H9 (cell line): ENCODE results near the gene RAD21L1. TPM values are rescaled to one million over a fixed set of nuclear protein-coding genes. Genes with fewer than 3 reads are reported as not detected.

ENCODE experiments used
- DNase-seq: peaks from one replicate; pipeline ENCODE4 v3.0.0-alpha.2; 2017
- H2AFZ ChIP-seq: one replicate; pipeline ENCODE4 v1.6.1; 2013; ENCODE audit warnings: mild to moderate bottlenecking, low read length, control low read depth, moderate library complexity
- H2AK5ac ChIP-seq: 2 replicates; pipeline ENCODE4 v1.6.1; 2013; ENCODE audit warnings: low read length, control low read depth, mixed read lengths; ENCODE audit not compliant: insufficient read length
- H2BK120ac ChIP-seq: one replicate; pipeline ENCODE4 v1.6.1; 2013; ENCODE audit warnings: low read depth, mild to moderate bottlenecking, low read length, control low read depth, inconsistent platforms; ENCODE audit not compliant: poor library complexity, severe bottlenecking
- H2BK12ac ChIP-seq: 2 replicates; pipeline ENCODE4 v1.6.1; 2013; ENCODE audit warnings: low read length, control low read depth, mixed read lengths, low read depth; ENCODE audit not compliant: insufficient read length
- H2BK15ac ChIP-seq: 2 replicates; pipeline ENCODE4 v1.6.1; 2013; ENCODE audit warnings: low read depth, low read length, control low read depth
- H2BK20ac ChIP-seq: one replicate; pipeline ENCODE4 v1.6.1; 2013; ENCODE audit warnings: low read depth, mild to moderate bottlenecking, low read length, control low read depth, inconsistent platforms; ENCODE audit not compliant: poor library complexity, severe bottlenecking
- H2BK5ac ChIP-seq: 2 replicates; pipeline ENCODE4 v1.6.1; 2013; ENCODE audit warnings: low read length, control low read depth, mixed read lengths; ENCODE audit not compliant: insufficient read length
- H3K14ac ChIP-seq: 2 replicates; pipeline ENCODE4 v1.6.1; 2013; ENCODE audit warnings: low read length, control low read depth; ENCODE audit not compliant: insufficient read depth
- H3K18ac ChIP-seq: 2 replicates; pipeline ENCODE4 v1.6.1; 2013; ENCODE audit warnings: low read depth, mild to moderate bottlenecking, mixed read lengths, low read length, control low read depth; ENCODE audit not compliant: insufficient read length
- H3K23ac ChIP-seq: 2 replicates; pipeline ENCODE4 v1.6.1; 2013; ENCODE audit warnings: low read length, control low read depth, mixed read lengths, low read depth; ENCODE audit not compliant: insufficient read length
- H3K23me2 ChIP-seq: 2 replicates; pipeline ENCODE4 v1.6.1; 2013; ENCODE audit warnings: low read depth, mild to moderate bottlenecking, mixed read lengths, low read length, control low read depth; ENCODE audit not compliant: insufficient read length, poor library complexity, severe bottlenecking
- H3K27ac ChIP-seq: 2 replicates; pipeline ENCODE4 v1.5.1; 2013; ENCODE audit warnings: low read length, control low read depth, mixed read lengths, low read depth; ENCODE audit not compliant: insufficient read length
- H3K27me3 ChIP-seq: 2 replicates; pipeline ENCODE4 v1.6.1; 2013; ENCODE audit warnings: low read length, control low read depth, inconsistent platforms; ENCODE audit not compliant: insufficient read depth
- H3K4ac ChIP-seq: 2 replicates; pipeline ENCODE4 v1.6.1; 2013; ENCODE audit warnings: low read depth, mild to moderate bottlenecking, control low read depth, inconsistent platforms, low read length, moderate library complexity
- H3K4me1 ChIP-seq: 2 replicates; pipeline ENCODE4 v1.6.1; 2013; ENCODE audit warnings: low read length, control low read depth, inconsistent platforms; ENCODE audit not compliant: insufficient read depth
- H3K4me2 ChIP-seq: 2 replicates; pipeline ENCODE4 v1.6.1; 2013; ENCODE audit warnings: low read length, control low read depth, mixed read lengths; ENCODE audit not compliant: insufficient read length, insufficient read depth
- H3K56ac ChIP-seq: 2 replicates; pipeline ENCODE4 v1.6.1; 2013; ENCODE audit warnings: low read depth, mild to moderate bottlenecking, mixed read lengths, low read length, control low read depth; ENCODE audit not compliant: insufficient read length
- H3K79me1 ChIP-seq: 2 replicates; pipeline ENCODE4 v1.6.1; 2013; ENCODE audit warnings: low read depth, mild to moderate bottlenecking, moderate library complexity, low read length, control low read depth, inconsistent platforms; ENCODE audit not compliant: insufficient read depth, poor library complexity, severe bottlenecking
- H3K79me2 ChIP-seq: 2 replicates; pipeline ENCODE4 v1.6.1; 2013; ENCODE audit warnings: low read length, control low read depth, inconsistent platforms; ENCODE audit not compliant: insufficient read depth
- H3K9ac ChIP-seq: 2 replicates; pipeline ENCODE4 v1.6.1; 2013; ENCODE audit warnings: low read length, control low read depth, mixed read lengths; ENCODE audit not compliant: insufficient read length; ENCODE audit errors: extremely low read depth
- H3K9me3 ChIP-seq: one replicate; pipeline ENCODE4 v1.6.1; 2013; ENCODE audit warnings: low read depth, low read length, inconsistent platforms; ENCODE audit not compliant: control insufficient read depth
- H3T11ph ChIP-seq: one replicate; pipeline ENCODE4 v1.6.1; 2013; ENCODE audit warnings: mild to moderate bottlenecking, low read length, control low read depth, inconsistent platforms
- H4K20me1 ChIP-seq: one replicate; pipeline ENCODE4 v1.6.1; 2013; ENCODE audit not compliant: control insufficient read depth, insufficient read length, insufficient read depth
- H4K5ac ChIP-seq: 2 replicates; pipeline ENCODE4 v1.6.1; 2013; ENCODE audit warnings: low read depth, mild to moderate bottlenecking, mixed read lengths, low read length, control low read depth; ENCODE audit not compliant: insufficient read length
- H4K8ac ChIP-seq: replicated peaks from 2 replicates; pipeline ENCODE4 v1.6.1; 2013; ENCODE audit warnings: low read length, control low read depth, mixed read lengths, low read depth; ENCODE audit not compliant: insufficient read length
- H4K91ac ChIP-seq: 2 replicates; pipeline ENCODE4 v1.6.1; 2013; ENCODE audit warnings: low read depth, mild to moderate bottlenecking, moderate library complexity, mixed read lengths, low read length, control low read depth; ENCODE audit not compliant: insufficient read length
- H3K27ac Mint-ChIP-seq, 3 experiments: 2 replicates in 2 of 3; 3 replicates in 1 of 3; pipeline ENCODE4 v1.8.0; 2020 to 2021; ENCODE audit warnings: mixed read lengths in 3 of 3, mild to moderate bottlenecking in 1 of 3, moderate library complexity in 1 of 3
- H3K27me3 Mint-ChIP-seq: 2 replicates; pipeline ENCODE4 v1.8.0; 2021; ENCODE audit warnings: low read depth, mild to moderate bottlenecking, moderate library complexity, mixed read lengths
- H3K36me3 Mint-ChIP-seq, 3 experiments: 2 replicates in 2 of 3; 3 replicates in 1 of 3; pipeline ENCODE4 v1.8.0; 2020 to 2021; ENCODE audit warnings: low read depth in 3 of 3, mixed read lengths in 3 of 3; ENCODE audit not compliant: insufficient read depth in 1 of 3
- H3K4me1 Mint-ChIP-seq, 2 experiments: 2 replicates each; pipeline ENCODE4 v1.8.0; 2020; ENCODE audit warnings: mixed read lengths in 2 of 2
- H3K4me3 Mint-ChIP-seq, 2 experiments: 2 replicates in 1 of 2; 3 replicates in 1 of 2; pipeline ENCODE4 v1.8.0; 2020 to 2021; ENCODE audit warnings: mild to moderate bottlenecking in 2 of 2, mixed read lengths in 2 of 2, moderate library complexity in 1 of 2
- H3K9me3 Mint-ChIP-seq, 2 experiments: 2 replicates in 1 of 2; 3 replicates in 1 of 2; pipeline ENCODE4 v1.8.0; 2020; ENCODE audit warnings: mild to moderate bottlenecking in 2 of 2, mixed read lengths in 2 of 2, moderate library complexity in 1 of 2
- CTCF ChIP-seq: fragments of 200-600 bp; sonication (generic); conservative IDR thresholded peaks from 3 replicates; pipeline ENCODE4 v1.8.0; 2021; ENCODE audit warnings: antibody characterized with exemption, mild to moderate bottlenecking
- total RNA-seq: library from RNA; stranded (reverse); gene quantifications from 2 replicates; pipeline ENCODE4 v1.2.1, GENCODE V29; 2021

RAD21L1 gene
- total RNA-seq, 1 experiment from 2014 or later = not detected

- Histone ChIP-seq H3K23me2 (no peaks in the 10 kb centered on the region), H4K8ac (no peak overlapping the region), H3K27ac (no peak overlapping the region), H3K79me2 (no peaks in the 10 kb centered on the region), H4K91ac (no peak overlapping the region), H3T11ph (no peak overlapping the region), H2BK12ac (no peak overlapping the region), H3K56ac (no peak overlapping the region), H3K9ac (no peak overlapping the region), H3K79me1 (no peaks in the 10 kb centered on the region), H3K23ac (no peak overlapping the region), H2AK5ac (no peak overlapping the region), H2BK15ac (no peak overlapping the region), H2AFZ (no peak overlapping the region), H3K9me3 (no peaks in the 10 kb centered on the region), H4K5ac (no peak overlapping the region), H3K4me2 (no peak overlapping the region), H2BK5ac (no peak overlapping the region), H2BK20ac (no peak overlapping the region), H3K18ac (no peak overlapping the region), H3K4me1 (peaks cover 5% of the 10 kb centered on the region; the same call in 1 of the 2 replicates), H4K20me1 (no peaks in the 10 kb centered on the region), H3K4ac (no peak overlapping the region), H2BK120ac (no peak overlapping the region), H3K27me3 (no peaks in the 10 kb centered on the region), H3K14ac (no peak overlapping the region)
- H3K36me3 Mint-ChIP-seq = no peaks in the 10 kb centered on the region
- 0 out of 7 replicates have a peak overlapping the region, but pooled peaks of 1 of the 3 experiments have one; percentile 29 for H3K27ac Mint-ChIP-seq
- H3K9me3 Mint-ChIP-seq = peaks cover 0 to 5% of the 10 kb centered on the region in 2 experiments; a peak in 1 of 5 replicates
- no peak for DNase-seq
- H3K4me1 Mint-ChIP-seq = peaks cover 34 to 38% of the 10 kb centered on the region in 2 experiments
- H3K27me3 Mint-ChIP-seq = peaks cover 36% of the 10 kb centered on the region
- no peak for TF ChIP-seq CTCF
- H3K4me3 Mint-ChIP-seq = no peak overlapping the region
Measured at GRCh38 chr20:1212023-1212422, 13.8 kb upstream of the RAD21L1 start.
